ENCODE results near the gene MSX2.

MSX2 gene

GRCh38 chr5:174718880-174719610 lies 5.3 kb upstream of the MSX2 start:
- DNase-seq (ENCODE audit: low spot score) = no peak

- DNase-seq (ENCODE audit: low spot score) = no peak
Observed at GRCh38 chr5:174719793-174720611, 4.4 kb upstream of the MSX2 start.

- no peak for DNase-seq (ENCODE audit: low spot score)
Observed at GRCh38 chr5:174720612-174721529, 3.5 kb upstream of the MSX2 start.

GRCh38 chr5:174721530-174722432 lies 2.6 kb upstream of the MSX2 start:
- no peak for DNase-seq (ENCODE audit: low spot score)

- DNase-seq (ENCODE audit: low spot score) = no peak
Observed at GRCh38 chr5:174722500-174722899, 1.9 kb upstream of the MSX2 start.

GRCh38 chr5:174723315-174723978 lies 935 bp upstream of the MSX2 start:
- no peak for DNase-seq (ENCODE audit: low spot score)

GRCh38 chr5:174723979-174724483 lies 351 bp upstream of the MSX2 start:
- no peak for DNase-seq (ENCODE audit: low spot score)

GRCh38 chr5:174725261-174725990 lies 1.0 kb downstream of the MSX2 start:
- DNase-seq (ENCODE audit: low spot score) = no peak

- no peak for DNase-seq (ENCODE audit: low spot score)
Observed at GRCh38 chr5:174725991-174726601, 1.7 kb downstream of the MSX2 start.

GRCh38 chr5:174726916-174727793 lies 2.8 kb downstream of the MSX2 start:
- DNase-seq (ENCODE audit: low spot score) = no peak

- DNase-seq (ENCODE audit: low spot score) = no peak
Observed at GRCh38 chr5:174727794-174728680, 3.7 kb downstream of the MSX2 start.

GRCh38 chr5:174729075-174729680 lies 4.8 kb downstream of the MSX2 start:
- no peak for DNase-seq (ENCODE audit: low spot score)

- no peak for DNase-seq (ENCODE audit: low spot score)
Observed at GRCh38 chr5:174731214-174732035, 7.0 kb downstream of the MSX2 start.

GRCh38 chr5:174732036-174733020 lies 7.9 kb downstream of the MSX2 start:
- no peak for DNase-seq (ENCODE audit: low spot score)

All from HuH-7.5 (cell line).